ENCODE results near the gene CSE1L. TPM values are rescaled to one million over a fixed set of nuclear protein-coding genes. Genes with fewer than 3 reads are reported as not detected.

The CSE1L gene
- total and polyA plus RNA-seq, 12 donors: 19.1 to 91.6 (median 44.4) TPM

DNA sequence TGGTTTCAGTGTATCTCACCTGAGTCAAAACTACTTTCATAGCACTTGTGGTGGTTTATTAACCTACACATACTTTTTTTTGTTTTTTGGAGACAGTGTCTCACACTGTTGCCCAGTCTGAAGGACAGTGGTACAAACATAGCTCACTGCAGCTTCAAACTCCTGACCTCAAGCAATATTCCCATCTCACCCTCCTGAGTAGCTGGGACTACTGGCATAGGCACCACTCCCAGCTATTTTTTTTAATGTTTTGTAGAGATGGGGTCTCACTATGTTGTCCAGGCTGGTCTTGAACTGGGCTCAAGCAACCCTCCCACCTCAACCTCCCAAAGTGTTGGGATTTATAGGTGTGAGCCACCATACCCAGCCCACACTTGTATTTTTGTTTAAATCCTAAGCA, 92.3 kb downstream of the CSE1L start:
- H3K4me3 ChIP-seq: no peak overlapping the region
- intact Hi-C loops (cut with DNase I): no loop called here
- peaks cover 0 to 16% of the 10 kb centered on the region in 2 donors for H3K36me3 ChIP-seq (replicated peaks in 1 of 2)

DNA sequence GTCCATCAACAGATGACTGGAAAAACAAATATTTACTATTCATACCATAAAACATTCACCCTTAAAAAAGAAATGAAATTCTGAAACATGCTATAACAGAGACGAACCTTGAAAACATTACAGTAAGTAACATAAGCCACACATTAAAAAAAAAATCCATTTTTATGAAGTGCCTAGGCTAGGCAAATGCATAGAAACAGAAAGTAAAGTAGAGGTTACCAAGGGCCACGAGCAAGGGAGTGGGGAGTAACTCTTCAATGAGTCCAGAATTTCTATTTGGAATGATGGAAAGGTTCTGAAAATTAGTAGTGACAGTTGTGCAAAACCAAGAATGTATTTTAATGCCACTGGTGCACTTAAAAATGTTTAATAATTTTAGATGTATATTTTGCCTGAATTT, 94.3 kb downstream of the CSE1L start:
- H3K27ac ChIP-seq: no peak overlapping the region
- H3K27me3 ChIP-seq: no peaks in the 10 kb centered on the region
- TF ChIP-seq POLR2A (IDR thresholded peaks at IDR 0.05): no peak
- TF ChIP-seq, protein P1, sequence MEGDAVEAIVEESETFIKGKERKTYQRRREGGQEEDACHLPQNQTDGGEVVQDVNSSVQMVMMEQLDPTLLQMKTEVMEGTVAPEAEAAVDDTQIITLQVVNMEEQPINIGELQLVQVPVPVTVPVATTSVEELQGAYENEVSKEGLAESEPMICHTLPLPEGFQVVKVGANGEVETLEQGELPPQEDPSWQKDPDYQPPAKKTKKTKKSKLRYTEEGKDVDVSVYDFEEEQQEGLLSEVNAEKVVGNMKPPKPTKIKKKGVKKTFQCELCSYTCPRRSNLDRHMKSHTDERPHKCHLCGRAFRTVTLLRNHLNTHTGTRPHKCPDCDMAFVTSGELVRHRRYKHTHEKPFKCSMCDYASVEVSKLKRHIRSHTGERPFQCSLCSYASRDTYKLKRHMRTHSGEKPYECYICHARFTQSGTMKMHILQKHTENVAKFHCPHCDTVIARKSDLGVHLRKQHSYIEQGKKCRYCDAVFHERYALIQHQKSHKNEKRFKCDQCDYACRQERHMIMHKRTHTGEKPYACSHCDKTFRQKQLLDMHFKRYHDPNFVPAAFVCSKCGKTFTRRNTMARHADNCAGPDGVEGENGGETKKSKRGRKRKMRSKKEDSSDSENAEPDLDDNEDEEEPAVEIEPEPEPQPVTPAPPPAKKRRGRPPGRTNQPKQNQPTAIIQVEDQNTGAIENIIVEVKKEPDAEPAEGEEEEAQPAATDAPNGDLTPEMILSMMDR (IDR thresholded peaks at IDR 0.05): no peak
- 56 to 66% (median 63%) methylated on average over 2 of the region's 2 CpGs for WGBS, 4 donors
- peaks cover 0 to 15% of the 10 kb centered on the region in 2 donors for H3K4me1 ChIP-seq (replicated peaks in 1 of 2)
- H3K36me3 ChIP-seq (replicated peaks in 1 of 2): peaks cover 0 to 10% of the 10 kb centered on the region in 2 donors
- H3K9me3 ChIP-seq (replicated peaks in 1 of 3): no peaks in the 10 kb centered on the region
- H3K4me3 ChIP-seq: no peak overlapping the region
- DNase-seq: no peak
- intact Hi-C loops (cut with DNase I): no loop called here

More for the DNA sequence above, 92.3 kb downstream of the CSE1L start:
- no peaks in the 10 kb centered on the region for H3K27me3 ChIP-seq
- H3K9me3 ChIP-seq (replicated peaks in 1 of 3): no peaks in the 10 kb centered on the region
- peaks cover 0 to 15% of the 10 kb centered on the region in 2 donors for H3K4me1 ChIP-seq (replicated peaks in 1 of 2)
- TF ChIP-seq, protein P1 (IDR thresholded peaks at IDR 0.05): no peak
- no peak for TF ChIP-seq POLR2A (IDR thresholded peaks at IDR 0.05)
- no peak for DNase-seq
- H3K27ac ChIP-seq: no peak overlapping the region

DNA sequence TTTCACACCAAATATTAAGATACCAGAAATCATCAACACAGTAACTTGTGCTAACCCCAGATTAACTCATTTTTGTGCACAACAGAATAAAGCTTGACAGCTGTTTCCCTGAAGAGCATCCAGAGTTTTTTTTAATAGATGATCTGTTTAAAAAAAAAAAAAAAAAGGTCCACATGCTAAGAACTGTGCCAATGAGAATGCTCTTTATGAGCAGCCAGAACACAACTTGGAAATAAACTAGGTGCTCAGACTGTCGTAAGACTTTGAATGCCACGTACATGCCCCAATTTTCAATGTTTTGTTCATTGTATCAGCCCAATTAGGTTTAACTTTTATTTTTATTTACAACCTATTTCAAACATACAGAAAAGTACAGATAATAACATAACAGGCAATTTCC, 94.7 kb downstream of the CSE1L start:
- Histone ChIP-seq H3K9me3 (replicated peaks in 1 of 3) (no peaks in the 10 kb centered on the region), H3K27ac (no peak overlapping the region), H3K4me3 (no peak overlapping the region), H3K36me3 (replicated peaks in 1 of 2) (peaks cover 0 to 8% of the 10 kb centered on the region in 2 donors), H3K4me1 (replicated peaks in 1 of 2) (peaks cover 0 to 15% of the 10 kb centered on the region in 2 donors), H3K27me3 (no peaks in the 10 kb centered on the region)
- no peak for DNase-seq
- intact Hi-C loops (cut with DNase I): no loop called here
- WGBS, 4 donors: 55 to 68% (median 64%) methylated on average over 2 of the region's 2 CpGs
- TF ChIP-seq, protein P1 (IDR thresholded peaks at IDR 0.05): no peak
- no peak for TF ChIP-seq POLR2A (IDR thresholded peaks at IDR 0.05)

Small RNAs within 50 kb of the gene (small RNA-seq; reads per million reads assigned to genes)
- gene SNAP23P1: 0 reads per million in 2 donors

Other genes with a start within 250 kb of the CSE1L start
- gene PREX1, start 218.3 kb upstream of the CSE1L start, total RNA-seq: 10 to 100 TPM; 10.1 to 85.1 (median 47.9) TPM
- gene PREX1, start 218.3 kb upstream of the CSE1L start, polyA plus RNA-seq: 10 to 100 TPM; 19.7 to 37.6 (median 22.0) TPM
- 100 to 1,000 TPM in 2 of 9 donors, 10 to 100 TPM in 7; 52.8 to 128 (median 73.0) TPM for gene ARFGEF2, start 124.6 kb upstream of the CSE1L start, total RNA-seq
- gene ARFGEF2, start 124.6 kb upstream of the CSE1L start, polyA plus RNA-seq: 10 to 100 TPM; 17.1 to 80.3 (median 33.1) TPM
- gene STAU1, start 142.0 kb downstream of the CSE1L start, total RNA-seq: 100 to 1,000 TPM in 2 of 9 donors, 10 to 100 TPM in 7; 52.2 to 122 (median 80.6) TPM
- gene STAU1, start 142.0 kb downstream of the CSE1L start, polyA plus RNA-seq: 100 to 1,000 TPM in 1 of 3 donors, 10 to 100 TPM in 2; 23.2 to 123 (median 28.6) TPM
- gene DDX27, start 173.1 kb downstream of the CSE1L start, total RNA-seq: 10 to 100 TPM; 18.7 to 34.5 (median 22.5) TPM
- 10 to 100 TPM; 25.4 to 42.3 (median 31.5) TPM for gene DDX27, start 173.1 kb downstream of the CSE1L start, polyA plus RNA-seq
- 10 to 100 TPM; 14.5 to 39.6 (median 31.1) TPM for gene ZNFX1, start 231.7 kb downstream of the CSE1L start, total RNA-seq
- gene ZNFX1, start 231.7 kb downstream of the CSE1L start, polyA plus RNA-seq: 10 to 100 TPM; 10.7 to 21.9 (median 10.7) TPM

All from adrenal gland (tissue), 12 donors.